Hindlimb muscle (tissue), 1 donor: ENCODE measurements around the gene CLASP1. TPM values are rescaled to one million over a fixed set of nuclear protein-coding genes. Genes with fewer than 3 reads are reported as not detected.
"Not testable (repeated sequence)": the region's sequence is repeated elsewhere in the genome, so short reads cannot be mapped to it uniquely, and the experiment has no call there.

Experiments
- DNase-seq: peaks from one replicate; pipeline ENCODE4 v3.0.0-alpha.2; 2013
- polyA plus RNA-seq: library from polyadenylated mRNA; unstranded; fragments of 120-200 nt; gene quantifications from one replicate; pipeline ENCODE4 v1.2.1, GENCODE V29; 2013; ENCODE audit not compliant: insufficient read length

CLASP1 gene
- polyA plus RNA-seq, 1 donor = 69.7 TPM

GRCh38 chr2:121659933-121660332 lies 10.7 kb upstream of the CLASP1 start:
- no peak for DNase-seq

GRCh38 chr2:121658393-121658792 lies 9.1 kb upstream of the CLASP1 start:
- not testable (repeated sequence) for DNase-seq

- no peak for DNase-seq
Measured at GRCh38 chr2:121653035-121653434, 3.8 kb upstream of the CLASP1 start.

- peak; percentile 15 for DNase-seq
Measured at GRCh38 chr2:121650315-121650930, 1.2 kb upstream of the CLASP1 start.

DNA sequence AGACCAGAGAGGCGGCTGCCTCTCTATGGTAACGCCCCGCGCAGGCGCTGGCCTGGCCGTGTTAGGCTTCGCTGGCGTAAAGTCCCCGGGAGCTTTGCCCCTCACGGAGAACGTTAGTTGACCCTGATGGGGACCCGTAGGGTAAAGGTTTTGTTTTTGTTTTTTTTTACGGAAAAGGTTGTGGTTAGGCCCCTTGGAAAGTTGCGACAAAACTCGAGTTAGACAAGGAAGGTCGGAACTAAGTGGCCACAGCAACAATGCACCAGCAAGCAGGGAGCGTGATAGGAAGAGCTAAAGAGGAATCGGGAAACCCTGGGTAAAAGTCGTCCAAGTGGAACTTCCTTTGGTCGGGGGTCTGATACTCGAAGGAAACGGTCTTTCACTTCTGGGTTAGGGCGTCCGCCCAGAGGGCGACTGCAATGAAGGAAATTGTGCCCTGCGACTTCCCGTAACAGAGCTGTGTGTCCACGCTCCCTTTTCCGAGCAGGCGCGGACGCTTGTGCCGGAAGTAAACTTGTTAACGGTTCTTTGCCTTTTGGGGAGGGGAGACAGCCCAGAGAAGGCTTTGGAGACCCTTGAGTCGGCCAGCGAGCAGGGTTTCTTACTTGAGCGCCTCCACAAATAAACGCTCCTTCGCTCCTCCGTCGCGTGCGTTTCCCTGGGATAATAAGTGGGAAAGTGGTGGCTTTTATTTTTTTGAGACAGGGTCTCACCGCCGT lies 493 bp upstream of the CLASP1 start:
- DNase-seq = peak; percentile 98

DNA sequence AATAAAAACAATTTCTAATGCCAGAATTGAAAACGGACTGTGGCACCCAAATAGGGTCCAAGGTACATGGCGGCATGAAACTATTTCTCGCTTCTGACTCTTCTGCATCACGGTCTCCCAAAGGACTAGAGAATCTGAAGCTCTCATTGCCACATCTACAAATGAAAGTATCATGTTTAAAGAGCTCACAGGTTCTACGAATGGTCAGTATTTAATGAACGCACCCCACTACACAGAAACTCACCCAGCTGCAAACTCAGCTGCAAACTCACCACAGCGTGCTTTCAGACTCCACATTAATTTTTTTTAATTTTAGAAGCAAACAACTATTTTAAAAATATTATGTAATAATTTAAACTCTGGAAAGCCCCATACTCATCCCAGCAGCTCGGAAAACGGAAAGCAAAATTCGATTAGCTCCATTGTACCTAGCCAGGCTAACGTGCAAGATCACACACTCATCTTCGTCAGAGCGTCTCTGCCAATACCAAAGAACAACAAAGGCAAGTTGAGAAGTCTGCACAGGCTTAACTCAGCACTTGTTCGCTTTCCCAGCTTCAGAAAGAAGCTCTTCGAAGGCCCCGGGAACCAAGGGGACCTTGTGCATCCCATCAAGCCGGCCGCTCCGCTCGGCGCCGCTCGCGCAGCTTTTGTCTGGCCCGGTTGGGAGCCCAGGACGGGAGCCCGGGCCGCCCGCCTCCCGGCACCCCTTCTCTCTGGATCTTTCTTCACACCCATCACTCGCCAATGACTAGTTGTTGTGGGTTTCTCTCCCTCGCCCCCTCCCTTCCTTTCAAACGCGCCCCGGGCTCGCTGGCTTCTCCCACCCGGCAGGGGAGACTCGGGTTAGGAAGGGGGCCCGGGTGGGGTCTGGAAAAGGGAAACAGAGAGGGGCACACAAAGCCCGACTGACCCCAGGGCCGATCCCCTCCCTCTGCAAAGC lies 785 bp downstream of the CLASP1 start:
- DNase-seq = peak; percentile 51

DNA sequence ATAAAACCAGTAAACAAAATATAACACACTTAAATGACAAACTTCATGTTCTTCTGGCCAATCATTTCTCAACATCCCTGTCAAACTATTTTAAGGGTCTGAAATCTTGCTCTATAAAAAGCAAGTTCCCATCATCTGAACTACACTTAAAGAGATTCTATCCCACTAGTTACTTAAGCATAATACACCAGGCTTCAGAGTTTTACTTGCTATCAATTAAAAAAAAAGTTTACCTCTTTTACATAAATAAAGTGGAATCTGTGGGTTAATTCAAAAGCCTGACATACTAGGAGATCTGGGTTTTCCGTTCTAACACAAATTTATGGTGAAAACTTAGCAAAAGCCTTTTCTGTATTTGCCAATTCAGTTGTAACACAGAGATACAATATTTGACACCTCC lies 1.9 kb downstream of the CLASP1 start:
- DNase-seq = no peak

- no peak for DNase-seq
Measured at GRCh38 chr2:121644715-121645114, 4.5 kb downstream of the CLASP1 start.

- no peak for DNase-seq
Measured at GRCh38 chr2:121643877-121644276, 5.4 kb downstream of the CLASP1 start.

DNA sequence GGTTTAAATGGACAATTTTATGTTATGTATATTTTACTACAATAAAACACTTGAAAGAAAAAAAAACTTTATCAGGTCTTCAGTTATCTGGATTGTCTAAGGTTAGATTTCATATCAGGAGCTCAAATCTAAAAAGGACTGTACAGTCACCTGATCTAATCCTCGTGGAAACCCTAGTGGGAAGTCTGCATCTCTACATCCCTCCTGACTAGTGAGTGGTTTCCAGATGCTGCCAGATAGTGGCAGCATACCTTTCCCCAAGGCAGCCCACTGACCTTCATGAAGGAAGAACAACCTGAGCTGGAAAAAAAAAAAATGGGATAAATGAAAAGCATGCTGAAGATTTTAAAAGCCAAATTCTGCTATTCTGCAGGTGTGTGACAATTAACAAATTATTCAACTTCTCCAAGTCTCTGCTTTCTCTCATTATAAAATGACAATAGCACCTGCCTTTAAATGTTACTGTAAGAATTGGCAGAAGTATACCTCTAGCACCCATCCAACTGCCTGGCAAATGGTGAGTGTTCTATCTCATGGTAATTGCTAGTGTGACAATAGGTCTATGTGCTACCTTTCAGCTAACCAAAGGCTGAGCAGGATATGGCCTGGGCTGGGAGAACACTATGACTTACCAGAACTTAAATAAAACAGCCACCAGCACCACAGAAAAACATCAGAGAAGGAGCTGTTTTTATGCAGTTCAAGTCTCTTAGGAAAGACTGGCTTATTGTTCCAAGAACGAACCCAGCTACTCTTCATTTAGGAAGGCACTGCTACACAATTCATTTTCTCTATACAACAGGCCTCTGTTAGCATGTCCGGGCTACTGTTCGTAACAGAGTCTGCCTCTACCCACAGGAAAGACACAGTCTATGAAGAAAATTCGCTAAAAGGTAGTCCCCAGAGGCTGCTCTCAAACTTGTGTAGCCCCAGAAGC lies 8.6 kb downstream of the CLASP1 start:
- no peak for DNase-seq

DNA sequence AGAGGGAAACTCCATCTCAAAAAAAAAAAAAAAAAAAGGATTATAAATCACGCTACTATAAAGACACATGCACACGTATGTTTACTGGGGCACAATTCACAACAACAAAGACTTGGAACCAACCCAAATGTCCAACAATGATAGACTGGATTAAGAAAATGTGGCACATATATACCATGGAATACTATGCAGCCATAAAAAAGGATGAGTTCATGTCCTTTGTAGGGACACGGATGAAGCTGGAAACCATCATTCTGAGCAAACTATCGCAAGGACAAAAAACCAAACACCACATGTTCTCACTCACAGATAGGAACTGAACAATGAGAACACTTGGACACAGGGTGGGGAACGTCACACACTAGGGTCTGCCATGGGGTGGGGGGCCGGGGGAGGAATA lies 9.4 kb downstream of the CLASP1 start:
- not testable (repeated sequence) for DNase-seq

DNA sequence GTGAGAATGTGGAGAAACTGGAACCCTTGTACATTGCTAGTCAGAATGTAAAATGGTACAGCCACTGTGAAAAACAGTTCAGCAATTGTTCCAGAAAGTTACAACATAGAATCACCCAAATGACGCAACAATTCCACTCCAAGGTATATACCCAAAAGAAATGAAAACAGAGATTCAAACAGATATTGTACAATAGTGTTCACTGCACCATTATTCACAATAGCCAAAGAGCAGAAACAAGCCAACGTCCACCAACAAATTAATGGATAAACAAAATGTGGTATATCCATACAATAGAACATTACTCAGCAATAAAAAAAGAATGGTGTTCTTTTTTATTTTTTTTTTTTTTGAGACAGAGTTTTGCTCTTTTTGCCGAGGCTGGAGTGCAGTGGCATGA lies 10.9 kb downstream of the CLASP1 start:
- no peak for DNase-seq

DNA sequence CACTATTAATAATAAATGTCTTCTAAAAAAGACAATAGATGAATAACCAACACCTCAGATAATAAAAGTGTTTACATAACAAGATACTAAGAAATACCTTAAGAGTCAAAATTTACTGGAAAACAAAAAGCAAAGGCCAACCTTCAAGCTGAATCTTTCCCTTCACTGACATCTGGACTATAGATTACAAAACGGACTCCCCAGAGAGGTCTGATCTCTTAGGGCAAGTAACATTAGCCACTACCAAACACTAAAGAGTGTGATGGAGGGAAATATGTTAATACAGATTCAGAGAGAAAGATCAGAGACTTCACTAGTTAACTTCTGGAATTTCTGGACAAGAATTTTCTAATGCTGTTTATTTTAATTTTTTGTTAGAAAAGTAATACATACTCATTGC lies 13.9 kb downstream of the CLASP1 start:
- DNase-seq = no peak

DNA sequence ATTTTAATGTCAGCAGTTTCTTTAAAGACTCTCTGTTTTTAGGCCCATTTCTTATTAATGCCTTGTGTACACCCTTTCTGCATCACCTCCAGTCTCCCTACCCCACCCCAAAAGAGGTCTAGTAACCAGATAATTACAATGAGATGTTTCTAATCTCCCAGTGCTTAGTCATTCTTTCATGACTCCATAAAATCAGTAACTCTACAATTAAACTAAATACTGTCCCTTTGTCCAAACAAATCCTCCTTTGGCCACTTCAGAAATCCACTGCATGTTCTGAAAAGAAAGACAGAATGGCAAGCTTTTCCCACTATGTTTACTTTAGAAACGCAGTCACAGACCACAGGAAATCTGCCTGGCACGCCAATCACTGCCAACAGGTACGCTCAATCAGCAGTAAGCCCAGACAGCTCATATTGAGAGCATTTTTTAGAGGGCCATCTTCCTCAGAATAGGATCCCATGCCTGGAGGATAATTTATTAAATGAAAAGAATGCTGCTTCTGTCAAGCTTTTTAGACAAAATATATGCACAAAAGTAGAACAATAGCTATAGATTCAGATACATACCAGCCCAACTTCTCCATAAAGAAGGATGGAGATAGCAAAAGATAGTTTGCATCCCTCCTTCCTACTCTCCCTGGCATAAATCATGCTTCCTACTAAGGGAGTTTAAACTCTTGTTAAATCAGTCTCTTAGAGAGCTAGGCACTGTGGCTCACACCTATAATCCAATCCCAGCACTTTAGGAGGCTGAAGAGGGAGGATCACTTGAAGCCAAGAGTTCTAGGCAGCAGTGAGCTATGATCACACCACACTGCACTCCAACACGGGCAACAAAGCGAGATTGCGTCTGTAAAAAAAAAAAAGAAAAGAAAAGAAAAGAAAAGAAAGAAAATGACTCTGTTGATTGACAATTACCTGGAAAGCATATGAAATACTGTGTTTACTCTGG lies 14.6 kb downstream of the CLASP1 start:
- DNase-seq = no peak

DNA sequence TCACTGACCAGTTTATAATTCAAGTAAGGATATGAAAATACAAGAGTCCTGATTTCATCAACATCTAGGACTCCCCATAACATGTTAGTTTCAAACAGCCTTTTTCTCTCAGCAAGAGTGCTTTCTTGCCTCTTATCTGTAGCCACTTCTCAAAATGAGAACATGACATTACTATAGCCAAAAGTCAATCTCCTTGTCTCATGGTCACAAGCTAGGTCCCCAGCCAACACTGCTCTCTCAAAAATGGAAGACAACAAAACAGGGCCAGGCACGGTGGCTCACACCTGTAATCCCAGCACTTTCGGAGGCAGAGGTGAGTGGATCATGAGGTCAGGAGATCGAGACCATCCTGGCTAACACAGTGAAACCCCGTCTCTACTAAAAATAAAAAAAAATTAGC lies 15.8 kb downstream of the CLASP1 start:
- no peak for DNase-seq

GRCh38 chr2:121627525-121628050 lies 21.7 kb downstream of the CLASP1 start:
- no peak for DNase-seq

DNA sequence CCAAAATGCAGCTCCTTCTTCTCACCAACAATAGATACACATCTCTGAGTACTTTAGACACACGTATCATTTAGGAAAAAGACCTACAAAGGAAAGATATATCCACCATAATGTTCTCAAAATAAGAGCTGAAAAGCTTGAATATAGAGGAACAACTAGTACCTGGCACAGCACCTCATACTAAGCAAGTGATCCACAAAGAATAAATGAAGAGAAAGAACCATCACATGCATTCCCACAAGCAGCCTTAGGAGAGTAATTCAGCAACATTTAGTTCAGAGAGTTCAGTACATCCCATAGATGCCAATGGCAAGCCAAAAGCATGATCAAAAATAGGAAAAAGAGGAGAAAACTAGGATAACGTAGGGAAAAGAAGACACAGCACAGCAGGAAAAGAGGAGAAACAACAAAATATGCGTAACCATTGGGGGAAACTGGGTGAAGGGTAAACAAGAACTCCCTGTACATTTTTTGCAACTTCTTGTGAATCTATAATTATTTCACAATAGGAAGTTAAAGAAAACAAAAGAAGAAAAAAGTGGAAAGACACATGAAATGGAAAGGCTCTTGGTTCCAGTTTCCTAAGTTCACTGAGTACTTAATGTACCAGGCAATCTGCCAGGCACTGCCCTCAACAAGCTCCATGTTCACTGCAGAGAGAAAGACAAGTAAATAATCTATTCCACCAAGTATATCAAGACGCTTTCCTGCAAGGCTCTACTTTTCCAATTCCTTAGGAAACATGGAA lies 22.3 kb downstream of the CLASP1 start:
- DNase-seq = no peak

DNA sequence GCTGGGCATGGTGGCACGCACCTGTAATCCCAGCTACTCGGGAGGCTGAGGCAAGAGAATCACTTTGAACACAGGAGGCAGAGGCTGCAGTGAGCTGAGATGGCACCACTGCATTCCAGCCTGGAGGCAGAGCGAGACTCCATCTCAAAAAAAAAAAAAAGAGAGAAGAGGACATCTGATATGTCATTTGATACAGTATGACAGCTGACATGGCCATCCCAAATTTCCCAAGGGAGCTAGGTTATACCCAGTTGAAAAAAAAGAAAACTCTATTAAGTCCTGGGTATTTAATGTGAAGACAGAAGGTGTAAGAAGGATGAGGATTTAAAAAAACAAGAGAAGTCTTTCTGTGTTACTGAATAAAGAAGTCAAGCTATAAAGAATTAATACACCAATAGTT lies 23.3 kb downstream of the CLASP1 start:
- DNase-seq = no peak

DNA sequence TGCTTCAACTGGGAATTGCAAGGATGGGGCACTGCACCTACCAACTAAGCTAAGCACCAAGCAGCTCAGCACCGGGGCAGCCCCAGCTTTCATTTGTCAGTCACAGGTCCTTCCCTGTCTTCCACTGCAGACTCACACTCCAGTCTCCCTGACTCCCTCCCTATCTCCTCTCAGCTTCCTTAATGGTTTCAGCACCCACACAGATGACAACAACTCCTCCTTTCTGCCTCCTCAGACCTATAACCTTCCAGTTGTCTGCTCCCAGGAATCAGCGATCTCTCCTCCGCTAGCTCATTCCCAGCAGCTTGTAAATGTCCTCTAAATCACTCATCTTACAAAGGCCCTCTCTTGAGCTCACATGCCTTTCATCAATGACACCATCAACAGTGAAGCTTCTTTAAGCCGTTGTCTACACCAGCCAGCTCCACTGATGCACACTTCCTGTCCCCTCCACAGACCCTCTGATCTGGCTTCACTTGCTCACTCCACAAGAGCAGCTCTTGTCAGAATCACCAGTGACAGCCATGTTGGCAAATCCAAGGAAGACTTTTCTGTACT lies 32.1 kb downstream of the CLASP1 start:
- DNase-seq = no peak

DNA sequence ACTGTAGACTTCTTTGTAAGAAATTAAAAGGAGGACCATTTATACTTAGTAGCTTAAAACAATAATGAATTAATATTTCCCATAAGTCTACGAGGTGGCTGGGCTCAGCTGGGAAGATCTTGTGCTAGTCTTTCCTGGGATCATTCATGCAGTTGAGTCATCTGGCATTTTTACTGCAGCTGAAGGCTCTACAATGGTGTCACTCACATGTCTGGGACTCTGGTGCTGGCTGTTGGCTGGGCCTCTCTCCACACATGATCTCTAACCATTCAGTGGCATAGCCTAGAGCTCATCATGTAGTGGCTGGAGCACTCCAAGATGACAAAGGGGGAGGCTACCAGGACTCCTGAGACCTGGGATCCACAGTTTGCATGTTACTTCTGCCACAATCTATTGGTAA lies 35.5 kb downstream of the CLASP1 start:
- no peak for DNase-seq
